Pancreas (tissue), 10 donors: Measurements from ENCODE around the gene CDH11. TPM values are rescaled to one million over a fixed set of nuclear protein-coding genes. Genes with fewer than 3 reads are reported as not detected.
A peak's percentile ranks its signal among the peaks of the same experiment; 100 is the strongest.

Experiments used
- ATAC-seq, 4 donors: fragments of 200-7000 bp; cut with Tn5 transposase; one replicate each; pipeline versions ENCODE4 v1.8.0 to v1.9.1; 2020; ENCODE audit warnings: mild to moderate bottlenecking in 4 of 4, moderate library complexity in 4 of 4
- DNase-seq, 6 donors: peaks; one replicate each; pipeline ENCODE4 v3.0.0-alpha.2; 2020
- FAIRE-seq: peaks from 2 replicates; lab custom pipeline; 2012; peaks lifted over from hg19 to GRCh38; lab: Jason Lieb, UNC
- H3K27ac ChIP-seq, 4 donors: fragments of 200-600 bp; sonication (generic); 1 replicate in 3 of 4; 2 replicates in 1 of 4; pipeline versions ENCODE4 v1.5.0 to v1.8.0; 2020
- H3K27me3 ChIP-seq, 4 donors: fragments of 200-600 bp; one replicate each; pipeline ENCODE4 v1.8.0; 2021
- H3K36me3 ChIP-seq, 3 donors: fragments of 200-600 bp; sonication (generic) in 1 of 3; one replicate each; pipeline versions ENCODE4 v1.5.0 to v1.8.0; 2020 to 2021
- H3K4me1 ChIP-seq, 3 donors: fragments of 200-600 bp; one replicate each; pipeline ENCODE4 v1.8.0; 2021
- H3K4me3 ChIP-seq, 4 donors: fragments of 200-600 bp; sonication (generic) in 2 of 4; one replicate each; pipeline versions ENCODE4 v1.5.0 to v1.8.0; 2020 to 2021
- H3K9me3 ChIP-seq, 4 donors: fragments of 200-600 bp; one replicate each; pipeline ENCODE4 v1.8.0; 2021
- WGBS, 2 donors: extraction: QIAGEN DNeasy Blood & Tissue Kit; methylation state at CpG; one replicate each; pipeline ENCODE4 v1.1.7; 2013; 5-methylcytosine and 5-hydroxymethylcytosine counted together
- intact Hi-C, 3 donors: fragments of 100-400 bp; cut with DNase I; formaldehyde crosslinking; loops; one replicate each; pipeline versions ENCODE4 v1.11.1 to v1.14.2; 2022
- polyA plus RNA-seq, 2 donors: library from polyadenylated mRNA; stranded (reverse); fragments of 200-250 nt; gene quantifications; one replicate each; pipeline ENCODE4 v1.2.3, GENCODE V29; 2013
- total RNA-seq, 6 donors: library from RNA; stranded (reverse); fragmentation: NEBNext Ultra II Directional in 4 of 6; extraction: Animal tissue kit (Norgen Biotek cat#: 25700) in 4 of 6; gene quantifications; one replicate each; pipeline versions ENCODE4 v1.2.1 to v1.2.4, GENCODE V29; 2021 to 2023
- TF ChIP-seq, protein P1 (sequence below), 4 donors: fragments of 200-600 bp; sonication (generic) in 3 of 4; IDR thresholded peaks; one replicate each; pipeline versions ENCODE4 v1.5.0 to v1.8.0; 2021; ENCODE audit warnings: antibody characterized with exemption in 4 of 4
- donor health status: healthy with polysubstance abuse.
- donor health status: DM: no; HTN: no; CAD: no; lungs with moderate emphysema.
- donor health status: DM: no; HTN: no; CAD: no.
- donor health status: control.
- donor health status: control.
- donor health status: Bipolar disorder and iron deficiency.
- donor health status: DM: yes; HTN: yes; CAD: no.
- donor health status: DM: no; HTN: no; CAD: no.
- donor health status: DM: no; HTN: no; CAD: no.
- donor health status: DM: yes; HTN: yes; CAD: no.

Gene CDH11
- total and polyA plus RNA-seq, 8 donors: 0.38 to 49.6 (median 1.8) TPM

DNA sequence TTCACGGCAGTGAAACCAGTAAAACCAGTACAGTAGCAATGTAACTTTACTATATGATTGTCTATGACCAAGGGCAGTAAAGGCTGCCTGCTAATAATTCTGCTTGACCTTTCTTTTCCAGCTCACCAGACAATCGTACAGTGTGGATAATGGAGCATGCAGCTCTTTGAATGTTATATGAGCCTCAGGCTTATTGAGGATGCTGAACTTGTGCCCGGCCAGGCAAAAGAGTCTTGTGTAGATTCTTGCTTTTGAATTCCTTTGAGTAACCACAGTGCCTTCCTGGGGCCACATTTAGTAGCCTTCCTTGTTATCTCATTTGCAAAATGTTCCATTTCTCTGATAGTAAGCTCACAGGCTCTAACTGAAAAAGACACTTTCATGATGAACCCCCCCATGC, 131.8 kb downstream of the CDH11 start:
- WGBS, 2 donors: 42 to 45% methylated on average over 3 of the region's 3 CpGs
- intact Hi-C loops: no loop called here

DNA sequence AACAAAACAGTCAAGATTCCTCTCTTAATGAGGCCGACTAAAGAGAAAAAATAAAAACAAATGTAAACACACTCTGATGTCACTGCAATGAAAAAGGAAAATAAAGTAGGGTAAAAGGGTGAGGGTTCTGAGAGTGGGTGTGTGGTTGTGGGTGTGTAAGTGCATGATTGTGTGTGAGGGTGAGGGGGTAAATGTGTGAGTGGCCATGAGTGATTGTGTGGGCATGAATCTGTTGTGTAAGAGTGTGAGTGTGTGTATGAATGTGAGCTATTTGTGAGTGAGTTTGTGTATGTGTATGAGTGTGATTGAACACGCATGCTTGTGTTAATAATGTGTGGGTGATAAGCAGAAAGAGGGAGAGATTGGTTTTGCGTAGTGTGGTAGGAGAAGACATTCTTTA, 132.8 kb downstream of the CDH11 start:
- intact Hi-C loops: no loop called here
- H3K36me3 ChIP-seq: no peaks in the 10 kb centered on the region
- H3K4me3 ChIP-seq: no peak overlapping the region
- FAIRE-seq (no peak), ATAC-seq (no peak), DNase-seq (no peak)
- H3K4me1 ChIP-seq: no peaks in the 10 kb centered on the region
- TF ChIP-seq, protein P1, sequence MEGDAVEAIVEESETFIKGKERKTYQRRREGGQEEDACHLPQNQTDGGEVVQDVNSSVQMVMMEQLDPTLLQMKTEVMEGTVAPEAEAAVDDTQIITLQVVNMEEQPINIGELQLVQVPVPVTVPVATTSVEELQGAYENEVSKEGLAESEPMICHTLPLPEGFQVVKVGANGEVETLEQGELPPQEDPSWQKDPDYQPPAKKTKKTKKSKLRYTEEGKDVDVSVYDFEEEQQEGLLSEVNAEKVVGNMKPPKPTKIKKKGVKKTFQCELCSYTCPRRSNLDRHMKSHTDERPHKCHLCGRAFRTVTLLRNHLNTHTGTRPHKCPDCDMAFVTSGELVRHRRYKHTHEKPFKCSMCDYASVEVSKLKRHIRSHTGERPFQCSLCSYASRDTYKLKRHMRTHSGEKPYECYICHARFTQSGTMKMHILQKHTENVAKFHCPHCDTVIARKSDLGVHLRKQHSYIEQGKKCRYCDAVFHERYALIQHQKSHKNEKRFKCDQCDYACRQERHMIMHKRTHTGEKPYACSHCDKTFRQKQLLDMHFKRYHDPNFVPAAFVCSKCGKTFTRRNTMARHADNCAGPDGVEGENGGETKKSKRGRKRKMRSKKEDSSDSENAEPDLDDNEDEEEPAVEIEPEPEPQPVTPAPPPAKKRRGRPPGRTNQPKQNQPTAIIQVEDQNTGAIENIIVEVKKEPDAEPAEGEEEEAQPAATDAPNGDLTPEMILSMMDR (IDR thresholded peaks at IDR 0.05): no peak
- no peaks in the 10 kb centered on the region for H3K9me3 ChIP-seq
- no peak overlapping the region for H3K27ac ChIP-seq
- no peaks in the 10 kb centered on the region for H3K27me3 ChIP-seq
- WGBS, 2 donors: 59 to 68% methylated on average over 3 of the region's 3 CpGs

More for the DNA sequence above, 131.8 kb downstream of the CDH11 start:
- no peak for FAIRE-seq
- Histone ChIP-seq H3K27me3 (no peaks in the 10 kb centered on the region), H3K27ac (no peak overlapping the region), H3K9me3 (no peaks in the 10 kb centered on the region), H3K4me3 (no peak overlapping the region), H3K4me1 (no peaks in the 10 kb centered on the region), H3K36me3 (no peaks in the 10 kb centered on the region)
- DNase-seq: no peak
- ATAC-seq: no peak
- TF ChIP-seq, protein P1 (IDR thresholded peaks at IDR 0.05): no peak

- ATAC-seq: peak in 2 of 4 donors; percentile 23 to 24
- peak in 1 of 6 donors; percentile 9 for DNase-seq
- no peak for FAIRE-seq
Measured at GRCh38 chr16:64983963-64984362, 137.9 kb downstream of the CDH11 start.

DNA sequence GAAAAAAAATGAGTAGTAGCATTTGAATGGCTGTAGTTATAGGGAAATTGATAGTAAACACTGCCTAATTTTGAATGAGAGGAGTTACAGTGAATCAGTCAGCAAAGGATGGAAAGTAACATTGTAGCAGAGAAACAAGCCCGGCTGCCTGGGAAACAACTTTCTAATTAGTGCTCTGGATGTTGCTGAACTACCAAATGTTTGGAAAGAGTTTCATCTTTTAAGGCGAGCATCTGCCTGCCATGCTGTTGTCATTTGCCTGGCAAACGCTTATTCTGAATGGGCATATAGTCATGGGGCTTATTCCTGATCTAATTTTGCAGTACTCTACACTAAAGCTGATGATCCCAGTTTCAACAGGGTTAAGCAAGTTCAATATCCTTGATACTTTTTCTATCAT, 138.6 kb downstream of the CDH11 start:
- DNase-seq (no peak), ATAC-seq (no peak), FAIRE-seq (no peak)
- WGBS, 2 donors: 56 to 70% methylated on average over 3 of the region's 3 CpGs
- no peaks in the 10 kb centered on the region for H3K36me3 ChIP-seq
- no peak overlapping the region for H3K4me3 ChIP-seq
- no peaks in the 10 kb centered on the region for H3K4me1 ChIP-seq
- intact Hi-C loops: no loop called here
- no peak overlapping the region for H3K27ac ChIP-seq
- no peaks in the 10 kb centered on the region for H3K9me3 ChIP-seq
- H3K27me3 ChIP-seq: no peaks in the 10 kb centered on the region
- TF ChIP-seq, protein P1 (IDR thresholded peaks at IDR 0.05): no peak

More at GRCh38 chr16:64983963-64984362, 137.9 kb downstream of the CDH11 start:
- H3K4me3 ChIP-seq: no peak overlapping the region
- TF ChIP-seq, protein P1 (IDR thresholded peaks at IDR 0.05): peak in 1 of 4 donors; percentile 23
- WGBS, 2 donors: 19 to 26% methylated on average over 2 of the region's 2 CpGs
- intact Hi-C loops: no loop called here
- H3K36me3 ChIP-seq: no peaks in the 10 kb centered on the region
- no peaks in the 10 kb centered on the region for H3K9me3 ChIP-seq
- no peaks in the 10 kb centered on the region for H3K4me1 ChIP-seq
- no peaks in the 10 kb centered on the region for H3K27me3 ChIP-seq
- H3K27ac ChIP-seq: no peak overlapping the region

DNA sequence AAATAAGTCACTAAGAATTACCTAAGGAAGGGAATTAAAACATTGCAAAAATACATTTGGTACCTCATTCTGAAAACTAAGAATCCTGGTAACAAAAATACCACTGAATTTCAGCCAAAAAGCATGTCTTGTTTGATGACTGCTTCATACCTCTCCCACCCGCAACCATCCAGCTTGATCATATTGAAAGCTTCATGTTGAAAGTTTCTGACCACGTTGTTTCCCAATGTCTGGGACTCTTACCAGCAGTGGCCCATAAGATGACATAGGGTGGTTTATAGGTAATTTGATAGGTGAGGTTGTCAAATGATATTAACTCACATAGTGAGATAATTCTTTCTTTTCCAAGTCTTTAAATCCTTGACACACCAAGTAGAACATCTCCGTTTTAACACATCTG, 139.3 kb downstream of the CDH11 start:
- TF ChIP-seq, protein P1 (IDR thresholded peaks at IDR 0.05): no peak
- Histone ChIP-seq H3K36me3 (no peaks in the 10 kb centered on the region), H3K27me3 (no peaks in the 10 kb centered on the region), H3K4me1 (no peaks in the 10 kb centered on the region), H3K4me3 (no peak overlapping the region), H3K9me3 (no peaks in the 10 kb centered on the region), H3K27ac (no peak overlapping the region)
- DNase-seq: no peak
- FAIRE-seq: no peak
- no peak for ATAC-seq
- 73 to 85% methylated on average over 3 of the region's 3 CpGs for WGBS, 2 donors
- intact Hi-C loops: no loop called here
